Subcutaneous abdominal adipose tissue (tissue), 5 donors: ENCODE measurements around the gene PCDHGB1.
"Not testable (repeated sequence)": the region's sequence is repeated elsewhere in the genome, so short reads cannot be mapped to it uniquely, and the experiment has no call there.

Source experiments
- H3K27ac ChIP-seq: one replicate; pipeline ENCODE4 v1.7.0; 2013; ENCODE audit warnings: low read depth, mild to moderate bottlenecking, inconsistent platforms, low read length, moderate library complexity
- H3K27me3 ChIP-seq, 5 donors: one replicate each; pipeline ENCODE4 v1.7.0; 2013; ENCODE audit warnings: low read length in 5 of 5, inconsistent platforms in 1 of 5; ENCODE audit not compliant: control insufficient read depth in 5 of 5, insufficient read depth in 4 of 5
- H3K36me3 ChIP-seq, 5 donors: one replicate each; pipeline ENCODE4 v1.7.0; 2013; ENCODE audit warnings: low read length in 5 of 5; ENCODE audit not compliant: control insufficient read depth in 5 of 5, insufficient read depth in 5 of 5
- H3K4me1 ChIP-seq, 5 donors: one replicate each; pipeline ENCODE4 v1.7.0; 2013; ENCODE audit warnings: low read length in 5 of 5, mild to moderate bottlenecking in 3 of 5, moderate library complexity in 1 of 5; ENCODE audit not compliant: control insufficient read depth in 5 of 5, insufficient read depth in 5 of 5
- H3K4me3 ChIP-seq, 5 donors: one replicate each; pipeline ENCODE4 v1.7.0; 2013; ENCODE audit warnings: low read length in 5 of 5, low read depth in 1 of 5
- H3K9ac ChIP-seq, 5 donors: one replicate each; pipeline ENCODE4 v1.7.0; 2013; ENCODE audit warnings: low read length in 5 of 5, mild to moderate bottlenecking in 4 of 5, moderate library complexity in 3 of 5
- H3K9me3 ChIP-seq, 5 donors: one replicate each; pipeline ENCODE4 v1.7.0; 2013; ENCODE audit warnings: low read length in 5 of 5; ENCODE audit not compliant: control insufficient read depth in 5 of 5
- donor health status: healthy.
- donor health status: healthy.
- donor health status: healthy.
- donor health status: healthy.
- donor health status: healthy.

The PCDHGB1 gene

DNA sequence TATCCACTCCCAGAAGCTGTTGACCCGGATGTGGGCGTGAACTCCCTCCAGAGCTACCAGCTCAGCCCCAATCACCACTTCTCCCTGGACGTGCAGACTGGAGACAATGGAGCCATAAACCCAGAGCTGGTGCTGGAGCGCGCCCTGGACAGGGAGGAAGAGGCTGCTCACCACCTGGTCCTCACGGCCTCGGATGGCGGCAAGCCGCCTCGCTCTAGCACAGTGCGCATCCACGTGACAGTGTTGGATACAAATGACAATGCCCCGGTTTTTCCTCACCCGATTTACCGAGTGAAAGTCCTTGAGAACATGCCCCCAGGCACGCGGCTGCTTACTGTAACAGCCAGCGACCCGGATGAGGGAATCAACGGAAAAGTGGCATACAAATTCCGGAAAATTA, 43.4 kb downstream of the PCDHGB1 start:
- peak overlapping the region in 4 of 5 donors; percentile 17 to 52 (median 20) for H3K4me3 ChIP-seq
- peaks cover 0 to 10% (median 4%) of the 10 kb centered on the region in 5 donors for H3K27me3 ChIP-seq
- peaks cover 30 to 75% (median 55%) of the 10 kb centered on the region in 5 donors for H3K9me3 ChIP-seq
- no peak overlapping the region for H3K9ac ChIP-seq
- H3K4me1 ChIP-seq = no peaks in the 10 kb centered on the region
- H3K36me3 ChIP-seq = no peaks in the 10 kb centered on the region
- no peak overlapping the region for H3K27ac ChIP-seq

- not testable (repeated sequence) for H3K27ac ChIP-seq, H3K4me1 ChIP-seq, H3K36me3 ChIP-seq, H3K9ac ChIP-seq
- H3K27me3 ChIP-seq = peaks cover 0 to 14% (median 6%) of the 10 kb centered on the region in 5 donors
- peak overlapping the region in 3 of 5 donors; percentile 11 to 35 (median 28) for H3K4me3 ChIP-seq
- peaks cover 33 to 75% (median 54%) of the 10 kb centered on the region in 5 donors for H3K9me3 ChIP-seq
Measured at GRCh38 chr5:141394401-141395187, 44.7 kb downstream of the PCDHGB1 start.

DNA sequence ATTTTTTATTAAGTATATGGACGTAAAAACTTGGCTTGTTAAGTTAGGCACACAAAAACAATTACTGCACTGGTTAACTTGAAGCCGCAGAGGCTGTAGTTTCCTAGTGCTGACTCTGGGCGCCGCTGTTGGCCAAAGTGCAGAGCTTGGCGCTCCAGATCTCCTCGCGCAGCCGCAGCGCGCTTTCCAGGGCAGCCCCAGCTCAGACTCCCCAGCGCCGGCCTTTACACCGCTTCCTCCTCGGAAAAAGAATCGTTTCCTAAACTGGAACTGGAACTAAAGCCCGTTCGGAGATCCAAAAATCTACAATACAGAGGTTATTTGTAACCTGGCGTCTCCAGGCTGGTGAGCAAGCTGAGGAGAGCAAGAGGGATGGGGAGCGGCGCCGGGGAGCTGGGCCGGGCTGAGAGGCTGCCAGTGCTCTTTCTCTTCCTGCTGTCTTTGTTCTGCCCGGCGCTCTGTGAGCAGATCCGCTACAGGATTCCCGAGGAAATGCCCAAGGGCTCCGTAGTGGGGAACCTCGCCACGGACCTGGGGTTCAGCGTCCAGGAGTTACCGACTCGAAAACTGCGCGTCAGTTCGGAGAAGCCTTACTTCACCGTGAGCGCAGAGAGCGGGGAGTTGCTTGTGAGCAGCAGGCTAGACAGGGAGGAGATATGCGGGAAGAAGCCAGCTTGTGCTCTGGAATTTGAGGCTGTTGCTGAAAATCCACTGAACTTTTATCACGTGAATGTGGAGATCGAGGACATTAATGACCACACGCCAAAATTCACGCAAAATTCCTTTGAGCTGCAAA, 48.1 kb downstream of the PCDHGB1 start, which contains the start of gene PCDHGB5:
Gene PCDHGB5, plus strand, starts transcription at position 192 of the 796 bp plus-strand sequence. Its CDS starts 181 bp downstream, at position 373.
- not testable (repeated sequence) for H3K9ac ChIP-seq, H3K27ac ChIP-seq, H3K36me3 ChIP-seq
- peaks cover 26 to 70% (median 53%) of the 10 kb centered on the region in 5 donors for H3K9me3 ChIP-seq
- H3K4me3 ChIP-seq = peak within 1 kb of the TSS; percentile 40 to 60 (median 55)
- peaks cover 0 to 10% (median 2%) of the 10 kb centered on the region in 5 donors for H3K4me1 ChIP-seq
- peaks cover 0 to 14% (median 6%) of the 10 kb centered on the region in 5 donors for H3K27me3 ChIP-seq

DNA sequence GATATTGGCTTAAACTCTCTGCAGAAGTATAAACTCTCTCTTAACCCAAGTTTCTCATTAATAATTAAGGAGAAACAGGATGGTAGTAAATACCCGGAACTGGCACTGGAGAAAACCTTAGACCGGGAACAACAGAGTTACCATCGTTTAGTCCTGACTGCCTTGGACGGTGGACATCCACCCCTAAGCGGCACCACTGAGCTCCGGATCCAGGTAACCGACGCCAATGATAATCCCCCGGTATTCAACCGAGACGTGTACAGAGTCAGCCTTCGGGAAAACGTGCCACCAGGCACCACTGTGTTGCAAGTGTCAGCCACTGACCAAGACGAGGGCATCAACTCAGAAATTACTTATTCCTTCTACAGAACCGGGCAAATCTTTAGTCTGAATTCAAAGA, 48.7 kb downstream of the PCDHGB1 start:
- Histone ChIP-seq H3K9me3 (peaks cover 27 to 70% (median 53%) of the 10 kb centered on the region in 5 donors), H3K27me3 (peaks cover 0 to 10% (median 5%) of the 10 kb centered on the region in 5 donors), H3K27ac (no peak overlapping the region), H3K4me3 (peak overlapping the region; percentile 39 to 60 (median 45)), H3K4me1 (peaks cover 0 to 10% (median 6%) of the 10 kb centered on the region in 5 donors), H3K9ac (no peak overlapping the region), H3K36me3 (no peaks in the 10 kb centered on the region)

DNA sequence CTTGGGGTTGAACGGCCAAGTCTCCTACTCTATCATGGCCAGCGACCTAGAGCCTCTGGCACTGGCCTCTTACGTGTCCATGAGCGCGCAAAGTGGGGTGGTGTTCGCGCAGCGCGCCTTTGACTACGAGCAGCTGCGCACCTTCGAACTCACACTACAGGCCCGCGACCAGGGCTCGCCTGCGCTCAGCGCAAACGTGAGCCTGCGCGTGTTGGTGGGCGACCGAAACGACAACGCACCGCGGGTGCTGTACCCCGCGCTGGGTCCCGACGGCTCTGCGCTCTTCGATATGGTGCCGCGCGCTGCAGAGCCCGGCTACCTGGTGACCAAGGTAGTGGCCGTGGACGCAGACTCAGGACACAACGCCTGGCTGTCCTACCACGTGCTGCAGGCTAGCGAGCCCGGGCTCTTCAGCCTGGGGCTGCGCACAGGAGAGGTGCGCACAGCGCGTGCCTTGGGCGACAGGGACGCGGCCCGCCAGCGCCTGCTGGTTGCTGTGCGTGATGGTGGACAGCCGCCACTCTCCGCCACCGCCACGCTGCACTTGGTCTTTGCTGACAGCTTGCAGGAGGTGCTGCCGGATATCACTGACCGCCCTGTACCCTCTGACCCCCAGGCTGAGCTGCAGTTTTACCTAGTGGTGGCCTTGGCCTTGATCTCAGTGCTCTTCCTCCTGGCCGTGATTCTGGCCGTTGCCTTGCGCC, 49.8 kb downstream of the PCDHGB1 start:
- Histone ChIP-seq H3K27me3 (peaks cover 0 to 7% (median 6%) of the 10 kb centered on the region in 5 donors), H3K9ac (no peak overlapping the region), H3K27ac (no peak overlapping the region), H3K9me3 (peaks cover 29 to 70% (median 54%) of the 10 kb centered on the region in 5 donors), H3K36me3 (no peaks in the 10 kb centered on the region), H3K4me1 (peaks cover 0 to 10% (median 6%) of the 10 kb centered on the region in 5 donors), H3K4me3 (peak overlapping the region in 4 of 5 donors; percentile 32 to 60 (median 42))
